ENCODE results near the gene UBASH3A.

Gene UBASH3A

GRCh38 chr21:42443181-42443785, 39.6 kb downstream of the UBASH3A start:
- DNase-seq (ENCODE audit: low read depth in 2 of 2), result no peak
- no peak for TF ChIP-seq CTCF (IDR thresholded peaks at IDR 0.05; ENCODE audit: low read depth, low read length)

GRCh38 chr21:42443876-42444744, 40.4 kb downstream of the UBASH3A start:
- no peak for TF ChIP-seq CTCF (IDR thresholded peaks at IDR 0.05; ENCODE audit: low read depth, low read length)

More at GRCh38 chr21:42443181-42443785, 39.6 kb downstream of the UBASH3A start:
- no peak overlapping the region for H3K4me3 ChIP-seq (replicated peaks in 1 of 2; ENCODE audit: low read depth in 2 of 2, low read length in 2 of 2)

GRCh38 chr21:42444745-42445059, 41.0 kb downstream of the UBASH3A start:
- TF ChIP-seq CTCF (IDR thresholded peaks at IDR 0.05; ENCODE audit: low read depth, low read length), result no peak
- no peak for DNase-seq (ENCODE audit: low read depth in 2 of 2)

More at GRCh38 chr21:42443876-42444744, 40.4 kb downstream of the UBASH3A start:
- H3K4me3 ChIP-seq (replicated peaks in 1 of 2; ENCODE audit: low read depth in 2 of 2, low read length in 2 of 2), result no peak overlapping the region
- DNase-seq (ENCODE audit: low read depth in 2 of 2), result no peak

DNA sequence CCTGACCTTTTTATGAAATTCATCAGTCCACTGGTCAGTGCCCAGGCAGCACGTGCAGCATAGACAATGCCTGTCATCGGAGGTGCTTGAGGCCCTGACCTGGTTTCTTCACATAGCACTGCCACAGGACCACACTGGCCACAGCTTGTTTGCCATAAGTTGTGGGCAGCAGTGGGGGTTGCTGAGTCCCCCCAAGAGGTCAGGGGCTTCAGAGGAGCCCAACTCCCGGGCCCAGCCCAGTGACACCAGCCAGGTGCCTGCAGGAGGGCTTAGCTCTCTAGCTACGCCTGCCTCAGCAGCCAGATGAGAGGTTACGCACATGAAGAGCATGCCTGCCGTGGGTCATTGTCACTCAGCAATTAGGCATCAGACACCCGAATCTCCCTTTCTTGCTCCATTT, 41.6 kb downstream of the UBASH3A start:
- no peak for TF ChIP-seq CTCF (IDR thresholded peaks at IDR 0.05; ENCODE audit: low read depth, low read length)
- DNase-seq (ENCODE audit: low read depth in 2 of 2), result no peak

More at GRCh38 chr21:42444745-42445059, 41.0 kb downstream of the UBASH3A start:
- H3K4me3 ChIP-seq (replicated peaks in 1 of 2; ENCODE audit: low read depth in 2 of 2, low read length in 2 of 2), result no peak overlapping the region

GRCh38 chr21:42446531-42446930, 42.8 kb downstream of the UBASH3A start:
- H3K4me3 ChIP-seq (replicated peaks in 1 of 2; ENCODE audit: low read depth in 2 of 2, low read length in 2 of 2), result no peak overlapping the region
- no peak for TF ChIP-seq CTCF (IDR thresholded peaks at IDR 0.05; ENCODE audit: low read depth, low read length)
- DNase-seq (ENCODE audit: low read depth in 2 of 2), result no peak

More for the DNA sequence above, 41.6 kb downstream of the UBASH3A start:
- H3K4me3 ChIP-seq (replicated peaks in 1 of 2; ENCODE audit: low read depth in 2 of 2, low read length in 2 of 2), result no peak overlapping the region

GRCh38 chr21:42447182-42447581, 43.5 kb downstream of the UBASH3A start:
- no peak for DNase-seq (ENCODE audit: low read depth in 2 of 2)
- H3K4me3 ChIP-seq (replicated peaks in 1 of 2; ENCODE audit: low read depth in 2 of 2, low read length in 2 of 2), result no peak overlapping the region
- TF ChIP-seq CTCF (IDR thresholded peaks at IDR 0.05; ENCODE audit: low read depth, low read length), result no peak

Measured in cardiac fibroblast (primary cell).